ENCODE results near the gene IGF2R. TPM values are rescaled to one million over a fixed set of nuclear protein-coding genes. Genes with fewer than 3 reads are reported as not detected.

Gene IGF2R
- total RNA-seq, 1 experiment from 2014 or later = 127 TPM

DNA sequence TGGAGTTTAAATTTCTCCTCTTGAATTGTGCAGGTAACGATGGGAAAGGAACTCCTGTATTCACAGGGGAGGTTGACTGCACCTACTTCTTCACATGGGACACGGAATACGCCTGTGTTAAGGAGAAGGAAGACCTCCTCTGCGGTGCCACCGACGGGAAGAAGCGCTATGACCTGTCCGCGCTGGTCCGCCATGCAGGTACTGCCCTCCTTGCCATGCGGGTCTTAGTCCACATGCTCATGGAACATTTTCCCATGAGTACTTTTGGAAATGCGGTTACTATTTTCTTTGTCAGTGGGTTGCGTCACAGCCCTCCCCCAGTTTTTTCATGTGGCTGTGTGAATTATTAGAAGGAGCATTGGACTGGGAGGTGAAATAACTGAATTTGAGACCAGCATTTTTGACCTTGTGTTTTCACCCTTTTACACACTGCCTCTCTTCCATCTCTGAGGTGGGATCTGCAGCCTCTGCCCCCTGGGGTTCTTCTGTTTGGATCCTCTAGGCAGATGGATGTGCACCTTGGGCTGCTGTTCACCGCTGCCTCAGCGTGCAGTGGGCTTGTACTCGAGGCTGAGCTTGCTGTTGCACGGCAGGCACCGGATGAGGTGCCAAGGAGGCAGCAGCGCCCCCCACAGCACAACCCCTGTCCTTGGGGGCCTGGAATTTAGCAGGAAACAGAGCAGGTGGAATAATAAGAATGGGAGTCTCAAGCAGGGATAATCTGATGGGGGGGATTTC is 71.8 kb downstream of the IGF2R start:
- Mint-ChIP-seq H3K27me3 (ENCODE audit: unreplicated experiment) (no peaks in the 10 kb centered on the region), H3K4me1 (ENCODE audit: low read depth, unreplicated experiment) (peaks cover 20% of the 10 kb centered on the region), H3K9me3 (ENCODE audit: low read depth, unreplicated experiment) (no peaks in the 10 kb centered on the region), H3K36me3 (ENCODE audit: insufficient read depth, unreplicated experiment) (peaks cover 59% of the 10 kb centered on the region), H3K27ac (ENCODE audit: unreplicated experiment) (no peak overlapping the region), H3K4me3 (ENCODE audit: low read depth, unreplicated experiment) (no peak overlapping the region)
- CTCF ChIA-PET = no interaction called here
- no peak for DNase-seq
- TF ChIP-seq, protein P1, sequence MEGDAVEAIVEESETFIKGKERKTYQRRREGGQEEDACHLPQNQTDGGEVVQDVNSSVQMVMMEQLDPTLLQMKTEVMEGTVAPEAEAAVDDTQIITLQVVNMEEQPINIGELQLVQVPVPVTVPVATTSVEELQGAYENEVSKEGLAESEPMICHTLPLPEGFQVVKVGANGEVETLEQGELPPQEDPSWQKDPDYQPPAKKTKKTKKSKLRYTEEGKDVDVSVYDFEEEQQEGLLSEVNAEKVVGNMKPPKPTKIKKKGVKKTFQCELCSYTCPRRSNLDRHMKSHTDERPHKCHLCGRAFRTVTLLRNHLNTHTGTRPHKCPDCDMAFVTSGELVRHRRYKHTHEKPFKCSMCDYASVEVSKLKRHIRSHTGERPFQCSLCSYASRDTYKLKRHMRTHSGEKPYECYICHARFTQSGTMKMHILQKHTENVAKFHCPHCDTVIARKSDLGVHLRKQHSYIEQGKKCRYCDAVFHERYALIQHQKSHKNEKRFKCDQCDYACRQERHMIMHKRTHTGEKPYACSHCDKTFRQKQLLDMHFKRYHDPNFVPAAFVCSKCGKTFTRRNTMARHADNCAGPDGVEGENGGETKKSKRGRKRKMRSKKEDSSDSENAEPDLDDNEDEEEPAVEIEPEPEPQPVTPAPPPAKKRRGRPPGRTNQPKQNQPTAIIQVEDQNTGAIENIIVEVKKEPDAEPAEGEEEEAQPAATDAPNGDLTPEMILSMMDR (IDR thresholded peaks at IDR 0.05; ENCODE audit: unreplicated experiment) = no peak
- intact Hi-C loops (cut with micrococcal nuclease; ENCODE audit: unreplicated experiment) = loop anchor here (5.0 kb wide), 1 partner anchor 58 kb away; no protein-coding TSS in a partner anchor
- no TSS peak for BruUV-seq (replicated peaks)

DNA sequence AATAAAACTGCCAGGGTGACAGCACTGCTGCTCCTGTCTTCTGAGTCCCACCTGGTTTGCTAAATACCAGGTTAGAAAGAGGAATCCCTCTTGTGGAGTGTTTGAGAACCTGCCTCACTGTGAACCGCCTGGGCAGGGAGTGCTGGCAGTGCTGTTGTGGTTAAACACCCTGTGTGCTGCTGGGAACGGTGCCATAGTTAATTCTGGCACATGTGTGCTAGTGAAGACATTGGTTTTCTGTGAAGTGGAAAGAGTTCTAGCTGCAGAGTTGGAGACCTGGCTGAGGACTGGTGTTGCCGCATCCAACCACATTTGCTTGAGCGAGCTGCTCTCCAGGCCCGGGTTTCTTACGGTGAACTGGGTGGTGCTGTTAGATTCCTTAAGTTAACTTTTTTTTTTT is 72.7 kb downstream of the IGF2R start:
- CTCF ChIA-PET = interaction anchor here (1.1 kb wide), 1 partner anchor 60 kb away, joined by 3 read pairs; no protein-coding TSS in a partner anchor
- Mint-ChIP-seq H3K4me3 (ENCODE audit: low read depth, unreplicated experiment) (no peak overlapping the region), H3K9me3 (ENCODE audit: low read depth, unreplicated experiment) (no peaks in the 10 kb centered on the region), H3K4me1 (ENCODE audit: low read depth, unreplicated experiment) (peaks cover 20% of the 10 kb centered on the region), H3K27ac (ENCODE audit: unreplicated experiment) (no peak overlapping the region), H3K36me3 (ENCODE audit: insufficient read depth, unreplicated experiment) (peaks cover 64% of the 10 kb centered on the region), H3K27me3 (ENCODE audit: unreplicated experiment) (no peaks in the 10 kb centered on the region)
- TF ChIP-seq, protein P1 (IDR thresholded peaks at IDR 0.05; ENCODE audit: unreplicated experiment) = no peak
- intact Hi-C loops (cut with micrococcal nuclease; ENCODE audit: unreplicated experiment) = loop anchor here (2.0 to 5.0 kb wide), 2 partner anchors 59 to 179 kb away; no protein-coding TSS in a partner anchor
- DNase-seq = peak; percentile 41
- BruUV-seq (replicated peaks) = no TSS peak

DNA sequence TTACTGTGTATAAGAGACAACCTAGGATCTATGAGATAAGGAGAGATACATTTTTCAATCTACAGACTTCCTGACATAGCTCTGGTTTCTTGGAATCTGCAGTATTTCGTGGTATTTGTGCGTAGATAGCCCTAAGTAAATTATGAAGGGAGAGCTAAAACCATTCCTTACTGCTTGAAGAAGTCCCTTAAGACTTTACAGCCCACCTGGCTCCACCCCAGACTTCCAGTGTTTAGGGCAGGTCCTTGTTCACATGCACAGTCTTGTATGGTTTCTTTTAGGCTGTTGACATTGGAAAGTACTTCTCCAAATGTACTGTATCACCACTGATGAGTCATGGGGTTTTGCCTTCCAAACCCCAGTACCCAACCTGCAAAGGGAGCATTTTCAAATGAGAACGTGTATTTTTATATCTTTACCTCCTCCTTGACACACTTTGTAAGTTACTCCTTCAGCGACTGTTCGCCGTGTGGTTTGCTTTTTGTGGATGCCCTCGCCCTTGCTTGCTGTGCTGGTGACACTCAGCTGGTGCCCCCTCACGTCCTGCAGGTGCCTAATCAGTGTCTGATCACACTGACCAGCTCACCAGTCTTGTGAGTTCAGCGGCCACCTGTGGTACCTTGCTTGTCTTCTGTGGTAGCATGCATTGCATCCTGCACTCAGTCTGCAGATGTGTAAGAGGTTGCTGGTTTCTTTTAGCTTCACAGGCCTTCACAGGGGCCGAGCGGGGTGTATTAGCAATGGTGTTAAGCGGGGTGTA is 73.3 kb downstream of the IGF2R start:
- Mint-ChIP-seq H3K27ac (ENCODE audit: unreplicated experiment) (peak overlapping the region; percentile 62), H3K36me3 (ENCODE audit: insufficient read depth, unreplicated experiment) (peaks cover 61% of the 10 kb centered on the region), H3K9me3 (ENCODE audit: low read depth, unreplicated experiment) (no peaks in the 10 kb centered on the region), H3K27me3 (ENCODE audit: unreplicated experiment) (no peaks in the 10 kb centered on the region), H3K4me3 (ENCODE audit: low read depth, unreplicated experiment) (peak overlapping the region; percentile 27), H3K4me1 (ENCODE audit: low read depth, unreplicated experiment) (peaks cover 20% of the 10 kb centered on the region)
- intact Hi-C loops (cut with micrococcal nuclease; ENCODE audit: unreplicated experiment) = loop anchor here (2.0 to 5.0 kb wide), 2 partner anchors 60 to 179 kb away; no protein-coding TSS in a partner anchor
- TF ChIP-seq, protein P1 (IDR thresholded peaks at IDR 0.05; ENCODE audit: unreplicated experiment) = no peak
- CTCF ChIA-PET = interaction anchor here (0.6 to 1.1 kb wide), 2 partner anchors 60 to 204 kb away, joined by 3 to 7 read pairs; no protein-coding TSS in a partner anchor
- BruUV-seq (replicated peaks) = no TSS peak
- no peak for DNase-seq

DNA sequence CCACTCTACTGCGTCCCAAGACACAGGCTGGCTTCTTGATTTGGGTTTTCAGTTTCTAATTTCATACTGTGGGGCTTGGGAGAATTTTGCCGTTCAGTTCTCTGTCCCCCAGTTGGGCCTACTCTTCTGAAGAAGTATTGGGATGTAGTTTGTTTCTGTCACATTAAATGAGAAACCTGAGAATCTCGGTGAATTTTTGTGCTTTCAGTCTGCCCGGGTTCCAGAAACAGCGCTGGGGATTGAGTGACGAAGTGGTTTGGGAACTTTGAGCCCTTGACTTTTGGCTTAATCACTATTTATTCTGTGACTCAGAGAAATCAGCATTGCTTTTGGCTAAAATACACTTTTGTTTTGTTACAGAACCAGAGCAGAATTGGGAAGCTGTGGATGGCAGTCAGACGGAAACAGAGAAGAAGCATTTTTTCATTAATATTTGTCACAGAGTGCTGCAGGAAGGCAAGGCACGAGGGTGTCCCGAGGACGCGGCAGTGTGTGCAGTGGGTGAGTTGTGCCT is 74.0 kb downstream of the IGF2R start:
- TF ChIP-seq, protein P1 (IDR thresholded peaks at IDR 0.05; ENCODE audit: unreplicated experiment) = no peak
- no peaks in the 10 kb centered on the region for H3K27me3 Mint-ChIP-seq (ENCODE audit: unreplicated experiment)
- H3K4me3 Mint-ChIP-seq (ENCODE audit: low read depth, unreplicated experiment) = peak overlapping the region; percentile 27
- peak; percentile 25 for DNase-seq
- H3K36me3 Mint-ChIP-seq (ENCODE audit: insufficient read depth, unreplicated experiment) = peaks cover 58% of the 10 kb centered on the region
- H3K9me3 Mint-ChIP-seq (ENCODE audit: low read depth, unreplicated experiment) = no peaks in the 10 kb centered on the region
- H3K27ac Mint-ChIP-seq (ENCODE audit: unreplicated experiment) = peak overlapping the region; percentile 62
- no TSS peak for BruUV-seq (replicated peaks)
- peaks cover 20% of the 10 kb centered on the region for H3K4me1 Mint-ChIP-seq (ENCODE audit: low read depth, unreplicated experiment)
- intact Hi-C loops (cut with micrococcal nuclease; ENCODE audit: unreplicated experiment) = loop anchor here (2.0 to 5.0 kb wide), 2 partner anchors 61 to 180 kb away; no protein-coding TSS in a partner anchor
- CTCF ChIA-PET = interaction anchor here (0.6 kb wide), 1 partner anchor 203 kb away, joined by 7 read pairs; no protein-coding TSS in a partner anchor

Measured in Calu3 (cell line).